B cell (primary cell): ENCODE results near the gene DKK3. TPM values are rescaled to one million over a fixed set of nuclear protein-coding genes. Genes with fewer than 3 reads are reported as not detected.

Source experiments
- ATAC-seq: fragments of 200-7000 bp; cut with Tn5 transposase; one replicate; pipeline ENCODE4 v1.10.0; 2021; ENCODE audit warnings: low read depth, mild to moderate bottlenecking, moderate number of reproducible peaks, moderate library complexity
- CTCF ChIA-PET: fragments of 350-600 bp; sonication (Branson Sonifier 250); formaldehyde crosslinking; loops from one replicate; lab custom pipeline; 2021; ENCODE audit warnings: antibody characterized with exemption, inconsistent platforms; lab: Charles Lee
- POLR2A ChIA-PET: fragments of 350-600 bp; sonication (Branson Sonifier 250); formaldehyde crosslinking; loops from one replicate; lab custom pipeline; 2021; ENCODE audit warnings: antibody characterized with exemption; lab: Charles Lee
- DNase-seq: peaks from one replicate; pipeline ENCODE4 v3.0.0; 2013
- H2AFZ ChIP-seq: 2 replicates; pipeline ENCODE4 v1.6.1; 2012; ENCODE audit warnings: mild to moderate bottlenecking, low read depth, low read length; ENCODE audit not compliant: insufficient read depth, poor library complexity, severe bottlenecking
- H3K27ac ChIP-seq, 2 donors: 1 replicate in 1 of 2; 2 replicates in 1 of 2; pipeline ENCODE4 v1.5.1; 2012 to 2013; ENCODE audit warnings: low read length in 2 of 2, mild to moderate bottlenecking in 2 of 2, moderate library complexity in 1 of 2
- H3K27me3 ChIP-seq, 4 experiments: fragments of 200-600 bp in 1 of 4; sonication (generic) in 1 of 4; replicated peaks in 1 of 4; 1 replicate in 2 of 4; 2 replicates in 2 of 4; pipeline versions ENCODE4 v1.6.1 to v1.7.0; 2013 to 2016; ENCODE audit warnings: low read length in 3 of 4, mild to moderate bottlenecking in 2 of 4, mixed read lengths in 1 of 4, moderate library complexity in 1 of 4; ENCODE audit not compliant: insufficient read depth in 4 of 4, control insufficient read depth in 3 of 4; ENCODE audit errors: control extremely low read depth in 1 of 4
- H3K36me3 ChIP-seq, 2 experiments: replicated peaks in 1 of 2; 1 replicate in 1 of 2; 2 replicates in 1 of 2; pipeline versions ENCODE4 v1.6.1 to v1.7.1; 2013; ENCODE audit warnings: low read length in 1 of 2; ENCODE audit not compliant: insufficient read depth in 2 of 2, control insufficient read depth in 1 of 2; ENCODE audit errors: control extremely low read depth in 1 of 2, extremely low read depth in 1 of 2
- H3K4me1 ChIP-seq, 2 donors: fragments of 200-600 bp in 1 of 2; sonication (generic) in 1 of 2; 1 replicate in 1 of 2; 2 replicates in 1 of 2; pipeline versions ENCODE4 v1.5.1 to v1.6.1; 2013 to 2017; ENCODE audit warnings: low read length in 2 of 2; ENCODE audit not compliant: control insufficient read depth in 2 of 2, insufficient read depth in 2 of 2
- H3K4me2 ChIP-seq: replicated peaks from 2 replicates; pipeline ENCODE3; 2012; ENCODE audit warnings: mild to moderate bottlenecking, low read depth, low read length; ENCODE audit not compliant: poor library complexity, severe bottlenecking
- H3K4me3 ChIP-seq, 5 experiments: fragments of 200-600 bp in 1 of 5; sonication (generic) in 1 of 5; 1 replicate in 3 of 5; 2 replicates in 2 of 5; pipeline versions ENCODE4 v1.5.1 to v1.7.0; 2011 to 2016; ENCODE audit warnings: low read length in 4 of 5, mild to moderate bottlenecking in 4 of 5, low read depth in 2 of 5, control low read depth in 1 of 5, moderate library complexity in 1 of 5; ENCODE audit not compliant: insufficient read depth in 1 of 5; ENCODE audit errors: control extremely low read depth in 1 of 5, extremely low read depth in 1 of 5
- H3K79me2 ChIP-seq: fragments of 200-600 bp; sonication (generic); one replicate; pipeline ENCODE4 v1.6.0; 2016; ENCODE audit warnings: low read length; ENCODE audit not compliant: control insufficient read depth, insufficient read depth
- H3K9ac ChIP-seq: fragments of 200-600 bp; sonication (generic); 2 replicates; pipeline ENCODE4 v1.6.1; 2017; ENCODE audit warnings: mild to moderate bottlenecking, low read length, moderate library complexity
- H3K9me3 ChIP-seq, 3 donors: one replicate each; pipeline versions ENCODE4 v1.6.1 to v1.7.1; 2013; ENCODE audit warnings: low read length in 2 of 3; ENCODE audit not compliant: control insufficient read depth in 2 of 3, insufficient read depth in 1 of 3; ENCODE audit errors: control extremely low read depth in 1 of 3
- H4K20me1 ChIP-seq: 2 replicates; pipeline ENCODE4 v1.6.0; 2012; ENCODE audit warnings: mild to moderate bottlenecking, low read length; ENCODE audit not compliant: insufficient read depth, control insufficient read depth, poor library complexity, severe bottlenecking
- H3K27ac Mint-ChIP-seq: one replicate; pipeline ENCODE4 v1.8.0; 2021; ENCODE audit warnings: mixed read lengths
- H3K27me3 Mint-ChIP-seq: one replicate; pipeline ENCODE4 v1.8.0; 2021; ENCODE audit warnings: mixed read lengths
- H3K4me1 Mint-ChIP-seq: one replicate; pipeline ENCODE4 v1.8.0; 2021; ENCODE audit warnings: mixed read lengths
- H3K4me3 Mint-ChIP-seq: one replicate; pipeline ENCODE4 v1.8.0; 2021; ENCODE audit warnings: mixed read lengths
- H3K9me3 Mint-ChIP-seq: one replicate; pipeline ENCODE4 v1.8.0; 2022; ENCODE audit warnings: mixed read lengths; ENCODE audit not compliant: insufficient read depth
- CTCF ChIP-seq: fragments of 200-600 bp; IDR thresholded peaks from one replicate; pipeline ENCODE4 v1.8.0; 2022; ENCODE audit warnings: antibody characterized with exemption, mild to moderate bottlenecking
- EZH2 ChIP-seq: IDR thresholded peaks from 2 replicates; pipeline ENCODE4 v1.6.1; 2012; ENCODE audit warnings: borderline replicate concordance, low read depth, mild to moderate bottlenecking, moderate library complexity, low read length; ENCODE audit not compliant: insufficient read depth, poor library complexity, severe bottlenecking
- WGBS: methylation state at CpG from one replicate; pipeline ENCODE4 v1.1.5; 2013; ENCODE audit warnings: missing lambda C conversion rate; ENCODE audit not compliant: insufficient coverage; 5-methylcytosine and 5-hydroxymethylcytosine counted together
- intact Hi-C: fragments of 100-400 bp; cut with micrococcal nuclease; formaldehyde crosslinking; loops from one replicate; pipeline ENCODE4 v1.10.0; 2022
- polyA plus RNA-seq: library from polyadenylated mRNA; depleted of rRNA; stranded (reverse); fragments of >200 nt; gene quantifications from 2 replicates; pipeline ENCODE4 v1.2.3, GENCODE V29; 2012
- total RNA-seq, 2 donors: library from RNA; stranded (reverse); fragments of 120-200 nt in 1 of 2; gene quantifications; 1 replicate in 1 of 2; 2 replicates in 1 of 2; pipeline versions ENCODE4 v1.2.3 to v1.2.4, GENCODE V29; 2013 to 2022

The DKK3 gene
- total and polyA plus RNA-seq, 2 donors (not counting 1 experiment from before 2014, with no cell fraction given) = 0.33 TPM; not detected in 1

- Histone ChIP-seq H3K27ac (no peak overlapping the region), H4K20me1 (no peaks in the 10 kb centered on the region), H2AFZ (no peak overlapping the region), H3K4me2 (no peak overlapping the region), H3K9ac (no peak overlapping the region), H3K36me3 (no peaks in the 10 kb centered on the region), H3K79me2 (no peaks in the 10 kb centered on the region), H3K27me3 (peaks cover 0 to 9% (median 0%) of the 10 kb centered on the region in 4 experiments), H3K9me3 (peaks cover 0 to 4% (median 0%) of the 10 kb centered on the region in 3 donors), H3K4me1 (no peaks in the 10 kb centered on the region), H3K4me3 (no peak overlapping the region)
- TF ChIP-seq EZH2 (no peak), CTCF (no peak)
- ATAC-seq = no peak
- Mint-ChIP-seq H3K9me3 (no peaks in the 10 kb centered on the region), H3K4me3 (no peak overlapping the region), H3K4me1 (peaks cover 10% of the 10 kb centered on the region), H3K27me3 (peaks cover 10% of the 10 kb centered on the region), H3K27ac (no peak overlapping the region)
- POLR2A ChIA-PET = no interaction called here
- intact Hi-C loops = no loop called here
- 100% methylated on average over 3 of the region's 5 CpGs for WGBS
- CTCF ChIA-PET = interaction anchor here (1.1 kb wide), 1 partner anchor 80 kb away, joined by 4 read pairs; no protein-coding TSS in a partner anchor
- no peak for DNase-seq
These were observed 43.7 kb downstream of the DKK3 start for GRCh38 chr11:11964774-11965150.

GRCh38 chr11:11963842-11964773, 44.3 kb downstream of the DKK3 start:
- Histone ChIP-seq H4K20me1 (no peaks in the 10 kb centered on the region), H2AFZ (no peak overlapping the region), H3K9ac (no peak overlapping the region), H3K36me3 (no peaks in the 10 kb centered on the region), H3K79me2 (no peaks in the 10 kb centered on the region), H3K27me3 (peaks cover 0 to 9% (median 0%) of the 10 kb centered on the region in 4 experiments), H3K4me3 (no peak overlapping the region), H3K4me1 (no peaks in the 10 kb centered on the region), H3K9me3 (peaks cover 0 to 4% (median 0%) of the 10 kb centered on the region in 3 donors), H3K27ac (no peak overlapping the region), H3K4me2 (no peak overlapping the region)
- 90% methylated on average over 12 of the region's 15 CpGs for WGBS
- TF ChIP-seq EZH2 = no peak
- TF ChIP-seq CTCF = no peak
- no peak for DNase-seq
- intact Hi-C loops = no loop called here
- Mint-ChIP-seq H3K9me3 (no peaks in the 10 kb centered on the region), H3K27me3 (peaks cover 10% of the 10 kb centered on the region), H3K4me1 (peaks cover 10% of the 10 kb centered on the region), H3K4me3 (no peak overlapping the region), H3K27ac (no peak overlapping the region)
- ChIA-PET CTCF (interaction anchor here (0.6 kb wide), 1 partner anchor 1086 kb away, joined by 3 read pairs; no protein-coding TSS in a partner anchor), POLR2A (no interaction called here)
- ATAC-seq = no peak
